Right lobe of liver (tissue), 4 donors: ENCODE measurements around the gene NCKAP5.
"Not testable (repeated sequence)": the region's sequence is repeated elsewhere in the genome, so short reads cannot be mapped to it uniquely, and the experiment has no call there.

Experiments
- CTCF ChIP-seq, 4 donors: fragments of 200-600 bp in 3 of 4; fragments of 450-650 bp in 1 of 4; IDR thresholded peaks; one replicate each; pipeline versions ENCODE4 v1.5.1 to v1.8.0; 2016 to 2022; ENCODE audit warnings: antibody characterized with exemption in 4 of 4, mild to moderate bottlenecking in 2 of 4
- POLR2A ChIP-seq: fragments of 450-650 bp; IDR thresholded peaks from one replicate; pipeline ENCODE4 v1.6.1; 2017; ENCODE audit warnings: antibody characterized with exemption, mild to moderate bottlenecking
- donor health status: DM: no; HTN: no; CAD: no.
- donor health status: DM: no; HTN: no; CAD: no.
- donor health status: DM: no; HTN: yes; CAD: no.

GRCh38 chr2:133206666-133207065 is 361.6 kb downstream of the NCKAP5 start:
- TF ChIP-seq CTCF (IDR thresholded peaks at IDR 0.05); POLR2A: not testable (repeated sequence)
